ENCODE data around the gene EMX1.

EMX1 gene

GRCh38 chr2:72943540-72944395 lies 26.4 kb downstream of the EMX1 start:
- no peak for DNase-seq (ENCODE audit: low spot score)

- no peak for DNase-seq (ENCODE audit: low spot score)
Measured at GRCh38 chr2:72944804-72945449, 27.6 kb downstream of the EMX1 start.

- no peak for DNase-seq (ENCODE audit: low spot score)
Measured at GRCh38 chr2:72945450-72946019, 28.2 kb downstream of the EMX1 start.

- no peak for DNase-seq (ENCODE audit: low spot score)
Measured at GRCh38 chr2:72946466-72946865, 29.1 kb downstream of the EMX1 start.

- no peak for DNase-seq (ENCODE audit: low spot score)
Measured at GRCh38 chr2:72947952-72948830, 30.9 kb downstream of the EMX1 start.

- no peak for DNase-seq (ENCODE audit: low spot score)
Measured at GRCh38 chr2:72949045-72949444, 31.7 kb downstream of the EMX1 start.

GRCh38 chr2:72949642-72950041 lies 32.3 kb downstream of the EMX1 start:
- no peak for DNase-seq (ENCODE audit: low spot score)

GRCh38 chr2:72950558-72951255 lies 33.4 kb downstream of the EMX1 start:
- DNase-seq (ENCODE audit: low spot score) = no peak

- no peak for DNase-seq (ENCODE audit: low spot score)
Measured at GRCh38 chr2:72951303-72952095, 34.2 kb downstream of the EMX1 start.

GRCh38 chr2:72952110-72952823 lies 34.9 kb downstream of the EMX1 start:
- no peak for DNase-seq (ENCODE audit: low spot score)

GRCh38 chr2:72952961-72953360 lies 35.6 kb downstream of the EMX1 start:
- DNase-seq (ENCODE audit: low spot score) = no peak

GRCh38 chr2:72953528-72953927 lies 36.2 kb downstream of the EMX1 start:
- no peak for DNase-seq (ENCODE audit: low spot score)

GRCh38 chr2:72953976-72954375 lies 36.7 kb downstream of the EMX1 start:
- peak; percentile 31 for DNase-seq (ENCODE audit: low spot score)

- no peak for DNase-seq (ENCODE audit: low spot score)
Measured at GRCh38 chr2:72954376-72955227, 37.3 kb downstream of the EMX1 start.

- DNase-seq (ENCODE audit: low spot score) = no peak
Measured at GRCh38 chr2:72955228-72956049, 38.1 kb downstream of the EMX1 start.

- no peak for DNase-seq (ENCODE audit: low spot score)
Measured at GRCh38 chr2:72956050-72956395, 38.7 kb downstream of the EMX1 start.

- DNase-seq (ENCODE audit: low spot score) = no peak
Measured at GRCh38 chr2:72956936-72957335, 39.6 kb downstream of the EMX1 start.
